ENCODE measurements around the gene SEMA6A.

- TF ChIP-seq CTCF (IDR thresholded peaks at IDR 0.05) = no peak
- no peak for TF ChIP-seq POLR2A (IDR thresholded peaks at IDR 0.05)
These were observed 66.5 kb downstream of the SEMA6A start for GRCh38 chr5:116507941-116508655.

Data from right lobe of liver (tissue), 4 donors.